AG04450 (cell line): ENCODE data around the gene CNN2. TPM values are rescaled to one million over a fixed set of nuclear protein-coding genes. Genes with fewer than 3 reads are reported as not detected.

Source experiments
- CTCF ChIA-PET: fragments of 300-600, 350-600 bp; formaldehyde crosslinking; extraction: SDS; loops from one replicate; lab custom pipeline; 2022; ENCODE audit warnings: antibody characterized with exemption, inconsistent platforms; lab: Charles Lee
- POLR2A ChIA-PET: fragments of 350-600 bp; formaldehyde crosslinking; extraction: SDS; loops from one replicate; lab custom pipeline; 2021; ENCODE audit warnings: antibody characterized with exemption, inconsistent platforms; lab: Yijun Ruan, JAX
- DNase-seq: peaks from one replicate; pipeline ENCODE4 v3.0.0-alpha.2; 2011; ENCODE audit warnings: low read depth, low spot score
- H3K27ac ChIP-seq: one replicate; pipeline ENCODE4 v1.5.1; 2012; ENCODE audit warnings: low read depth, low read length, control low read depth
- H3K27me3 ChIP-seq: one replicate; pipeline ENCODE4 v1.6.0; 2012; ENCODE audit warnings: low read length; ENCODE audit not compliant: control insufficient read depth, insufficient read depth
- H3K4me3 ChIP-seq: 2 replicates; pipeline ENCODE4 v1.5.1; 2011; ENCODE audit warnings: mild to moderate bottlenecking, low read depth, low read length, control low read depth
- H3K9me3 ChIP-seq: 2 replicates; pipeline ENCODE4 v1.5.1; 2012; ENCODE audit warnings: low read length; ENCODE audit not compliant: control insufficient read depth, insufficient read depth
- CTCF ChIP-seq: IDR thresholded peaks from 2 replicates; pipeline ENCODE4 v1.5.1; 2011; ENCODE audit warnings: low read depth, low read length, control low read depth, inconsistent platforms
- polyA plus RNA-seq: library from polyadenylated mRNA; depleted of rRNA; stranded (reverse); fragments of >200 nt; gene quantifications from 2 replicates; pipeline ENCODE4 v1.2.3, GENCODE V29; 2011

CNN2 gene
- polyA plus RNA-seq, 1 experiment: 302 TPM

- no peak for TF ChIP-seq CTCF
- no peak for DNase-seq
- ChIA-PET POLR2A (no interaction called here), CTCF (no interaction called here)
- H3K27me3 ChIP-seq: peaks cover 7% of the 10 kb centered on the region
- peaks cover 7% of the 10 kb centered on the region; the same call in 1 of the 2 replicates for H3K9me3 ChIP-seq
- H3K4me3 ChIP-seq: no peak overlapping the region
- no peak overlapping the region for H3K27ac ChIP-seq
These were observed 35.1 kb upstream of the CNN2 start for GRCh38 chr19:991174-991931.

GRCh38 chr19:991932-992669 lies 34.3 kb upstream of the CNN2 start:
- no peak for DNase-seq
- no peak for TF ChIP-seq CTCF
- H3K9me3 ChIP-seq: peaks cover 7% of the 10 kb centered on the region; the same call in 1 of the 2 replicates
- POLR2A ChIA-PET: no interaction called here
- H3K27me3 ChIP-seq: peaks cover 9% of the 10 kb centered on the region
- no peak overlapping the region for H3K4me3 ChIP-seq
- no peak overlapping the region for H3K27ac ChIP-seq
- CTCF ChIA-PET: no interaction called here

- ChIA-PET CTCF (no interaction called here), POLR2A (no interaction called here)
- Histone ChIP-seq H3K4me3 (no peak overlapping the region), H3K9me3 (peaks cover 7% of the 10 kb centered on the region; the same call in 1 of the 2 replicates), H3K27me3 (peaks cover 11% of the 10 kb centered on the region), H3K27ac (no peak overlapping the region)
- no peak for DNase-seq
- no peak for TF ChIP-seq CTCF
These were observed 33.7 kb upstream of the CNN2 start for GRCh38 chr19:992670-993055.

- no peak for DNase-seq
- TF ChIP-seq CTCF: no peak
- no peak overlapping the region for H3K27ac ChIP-seq
- peaks cover 7% of the 10 kb centered on the region; the same call in 1 of the 2 replicates for H3K9me3 ChIP-seq
- POLR2A ChIA-PET: no interaction called here
- CTCF ChIA-PET: no interaction called here
- no peak overlapping the region for H3K4me3 ChIP-seq
- peaks cover 18% of the 10 kb centered on the region for H3K27me3 ChIP-seq
These were observed 33.0 kb upstream of the CNN2 start for GRCh38 chr19:993361-993830.
